GM21526 (cell line): ENCODE measurements around the gene SLC1A2.
"Not testable (repeated sequence)": the region's sequence is repeated elsewhere in the genome, so short reads cannot be mapped to it uniquely, and the experiment has no call there.

ENCODE experiments used
- ATAC-seq: cut with Tn5 transposase; IDR thresholded peaks from one replicate; pipeline ENCODE4 v1.9.1; 2021; ENCODE audit warnings: moderate library complexity; ENCODE audit not compliant: unreplicated experiment, low FRiP score

Gene SLC1A2

DNA sequence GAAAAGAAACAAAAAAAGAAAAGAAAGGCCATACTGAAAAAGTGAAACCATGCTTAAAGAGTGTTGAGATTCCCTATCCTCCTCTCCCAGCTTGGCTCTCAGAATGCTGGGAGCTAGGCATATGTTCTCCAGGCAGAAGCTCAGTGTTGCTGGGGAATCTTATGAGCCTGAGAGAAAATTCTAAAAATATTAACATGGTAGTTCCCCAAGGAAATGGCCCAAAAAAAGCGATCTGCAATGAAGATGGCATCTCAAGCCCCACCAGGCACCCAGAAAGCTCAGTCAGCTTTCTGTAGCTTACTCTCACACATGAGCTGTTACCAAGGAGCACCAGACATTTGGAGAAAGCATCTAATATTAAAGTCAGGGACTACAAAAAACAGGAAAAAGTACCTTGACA, 185.8 kb downstream of the SLC1A2 start:
- no peak for ATAC-seq

DNA sequence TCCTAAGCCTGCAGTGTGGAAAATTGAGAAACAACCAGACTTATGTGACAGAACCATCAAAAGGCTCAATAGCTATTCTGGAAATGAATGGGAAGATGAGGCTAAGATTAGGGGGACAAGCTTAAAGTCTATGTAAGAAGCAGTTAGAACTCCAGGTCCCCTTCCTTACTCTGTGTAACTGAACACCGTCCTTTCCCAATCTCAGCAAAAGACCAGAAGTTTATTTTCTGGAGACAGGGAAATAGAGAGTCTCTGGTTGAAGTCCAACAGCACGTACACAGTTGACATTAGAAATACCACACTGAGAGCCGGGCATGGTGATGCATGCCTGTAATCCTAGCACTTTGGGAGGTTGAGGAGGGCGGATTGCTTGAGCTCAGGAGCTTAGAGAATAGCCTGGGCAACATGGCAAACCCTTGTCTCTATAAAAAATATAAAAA, 186.4 kb downstream of the SLC1A2 start:
- no peak for ATAC-seq

DNA sequence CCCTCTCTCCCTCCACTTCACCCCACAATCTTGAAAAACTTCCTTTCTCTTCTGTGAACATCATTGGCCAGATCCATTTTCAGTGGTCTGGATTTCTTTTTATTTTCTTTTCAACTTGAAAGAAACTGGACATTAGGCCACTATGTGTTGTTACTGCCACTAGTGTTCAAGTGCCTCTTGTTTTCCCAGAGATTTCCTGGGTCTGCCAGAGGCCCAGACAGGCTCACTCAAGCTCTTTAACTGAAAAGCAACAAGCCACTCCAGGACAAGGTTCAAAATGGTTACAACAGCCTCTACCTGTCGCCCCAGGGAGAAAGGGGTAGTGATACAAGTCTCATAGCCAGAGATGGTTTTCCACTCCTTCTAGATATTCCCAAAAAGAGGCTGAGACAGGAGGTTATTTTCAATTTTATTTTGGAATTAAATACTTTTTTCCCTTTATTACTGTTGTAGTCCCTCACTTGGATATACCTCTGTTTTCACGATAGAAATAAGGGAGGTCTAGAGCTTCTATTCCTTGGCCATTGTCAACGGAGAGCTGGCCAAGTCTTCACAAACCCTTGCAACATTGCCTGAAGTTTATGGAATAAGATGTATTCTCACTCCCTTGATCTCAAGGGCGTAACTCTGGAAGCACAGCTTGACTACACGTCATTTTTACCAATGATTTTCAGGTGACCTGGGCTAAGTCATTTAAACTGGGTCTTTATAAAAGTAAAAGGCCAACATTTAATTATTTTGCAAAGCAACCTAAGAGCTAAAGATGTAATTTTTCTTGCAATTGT, 188.1 kb downstream of the SLC1A2 start:
- no peak for ATAC-seq

DNA sequence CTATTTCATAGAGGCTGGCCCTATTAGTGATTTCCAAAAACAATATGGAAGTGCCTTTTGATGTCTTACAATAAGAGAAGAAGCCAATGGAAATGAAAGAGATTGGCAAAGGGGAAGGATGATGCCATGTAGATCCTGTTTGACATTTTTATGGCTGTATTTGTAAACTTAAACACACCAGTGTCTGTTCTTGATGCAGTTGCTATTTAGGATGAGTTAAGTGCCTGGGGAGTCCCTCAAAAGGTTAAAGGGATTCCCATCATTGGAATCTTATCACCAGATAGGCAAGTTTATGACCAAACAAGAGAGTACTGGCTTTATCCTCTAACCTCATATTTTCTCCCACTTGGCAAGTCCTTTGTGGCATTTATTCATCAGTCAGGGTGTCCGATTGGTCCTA, 189.0 kb downstream of the SLC1A2 start:
- ATAC-seq = no peak

DNA sequence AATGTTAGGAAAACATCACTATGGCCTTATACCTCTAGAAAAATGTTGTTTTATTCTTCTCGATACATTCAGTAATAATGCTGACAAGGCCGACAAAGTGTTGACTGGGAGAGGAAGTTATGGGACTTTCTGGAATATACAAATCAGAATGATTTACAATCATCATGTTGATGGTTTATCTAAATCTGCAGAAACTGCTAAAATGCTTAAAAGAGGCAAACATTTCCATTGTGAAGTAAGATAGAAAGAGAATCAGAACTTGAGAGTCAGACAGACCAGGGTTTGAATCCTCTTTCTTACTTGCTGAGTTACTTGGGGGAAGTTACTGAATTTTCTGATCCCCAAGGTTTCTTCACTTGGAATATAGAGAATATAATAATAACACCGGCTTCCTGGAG, 191.0 kb downstream of the SLC1A2 start:
- no peak for ATAC-seq

DNA sequence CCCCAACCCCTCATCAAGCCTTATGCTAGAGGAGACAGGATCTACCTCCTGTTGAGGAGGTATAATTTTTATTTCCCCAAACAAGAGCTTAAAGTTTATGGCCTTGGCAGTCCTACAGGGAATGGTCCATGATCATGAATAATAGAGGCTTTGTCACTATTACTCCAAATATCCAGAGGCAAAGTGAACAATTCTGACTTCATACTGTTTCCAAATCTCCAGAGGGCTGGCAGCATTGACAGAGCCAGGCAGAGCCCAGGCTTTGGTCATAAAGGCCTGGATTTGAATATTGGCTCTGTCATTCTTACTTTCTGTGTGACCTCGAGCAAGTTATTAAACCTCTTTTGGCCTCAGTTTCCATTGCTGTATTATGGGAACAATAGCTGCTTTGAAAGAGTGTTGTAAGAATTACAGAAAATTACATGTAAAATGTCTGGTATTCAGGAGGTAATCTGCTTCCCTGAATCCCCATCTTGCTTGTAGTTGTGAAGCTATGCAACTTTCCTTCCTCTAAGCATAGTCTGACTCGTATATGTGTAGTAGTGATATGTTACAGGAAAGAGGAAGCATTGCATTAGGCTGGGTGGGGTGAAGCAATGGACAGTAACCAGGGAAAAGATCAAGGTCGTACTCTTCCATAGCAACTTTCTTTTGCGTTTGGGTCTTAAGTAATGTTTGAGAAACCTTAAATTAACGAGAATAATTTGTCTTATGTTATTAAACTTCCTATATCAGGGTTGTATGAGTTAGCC, 191.6 kb downstream of the SLC1A2 start:
- no peak for ATAC-seq

DNA sequence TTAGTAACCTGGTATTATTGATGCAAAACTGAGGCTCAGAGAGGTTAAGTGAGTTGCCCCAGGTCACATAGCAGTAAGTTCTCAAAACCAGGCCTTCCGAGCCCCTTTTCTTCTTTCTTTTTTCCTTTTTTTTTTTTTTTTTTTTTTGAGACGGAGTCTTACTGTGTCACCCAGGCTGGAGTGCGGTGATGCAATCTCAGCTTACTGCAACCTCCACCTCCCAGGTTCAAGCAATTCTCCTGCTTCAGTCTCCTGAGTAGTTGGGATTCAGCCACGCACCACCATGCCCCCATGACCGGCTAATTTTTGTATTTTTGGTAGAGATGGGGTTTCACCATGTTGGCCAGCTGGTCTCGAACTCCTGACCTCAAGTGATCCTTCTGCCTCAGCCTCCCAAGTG, 192.6 kb downstream of the SLC1A2 start:
- ATAC-seq = not testable (repeated sequence)

DNA sequence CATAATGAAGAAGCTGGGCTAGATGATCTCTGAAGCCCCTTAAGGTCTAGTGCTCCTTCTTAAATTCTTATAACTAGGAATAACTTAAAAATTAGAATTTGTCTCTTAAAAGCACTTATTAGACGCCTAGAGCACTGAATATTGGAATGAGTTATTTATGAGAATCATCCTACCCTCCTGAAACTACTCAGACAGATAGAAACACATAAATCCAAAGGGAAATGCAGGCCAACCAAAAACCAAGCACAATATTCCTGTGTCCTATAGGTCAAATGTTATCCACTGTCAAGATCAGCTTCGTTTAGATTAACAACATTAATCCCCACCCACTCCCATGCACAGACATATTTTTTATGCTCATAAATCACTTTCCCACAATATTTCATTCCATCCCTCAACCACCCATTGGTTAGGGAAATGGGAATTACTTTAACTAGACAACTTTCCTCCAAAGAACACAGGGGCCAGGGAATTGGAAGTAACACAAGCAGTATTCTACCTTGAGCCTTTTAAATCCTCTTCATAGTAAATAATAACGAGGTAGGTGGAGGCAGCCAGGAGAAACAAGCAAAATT, 193.3 kb downstream of the SLC1A2 start:
- no peak for ATAC-seq

DNA sequence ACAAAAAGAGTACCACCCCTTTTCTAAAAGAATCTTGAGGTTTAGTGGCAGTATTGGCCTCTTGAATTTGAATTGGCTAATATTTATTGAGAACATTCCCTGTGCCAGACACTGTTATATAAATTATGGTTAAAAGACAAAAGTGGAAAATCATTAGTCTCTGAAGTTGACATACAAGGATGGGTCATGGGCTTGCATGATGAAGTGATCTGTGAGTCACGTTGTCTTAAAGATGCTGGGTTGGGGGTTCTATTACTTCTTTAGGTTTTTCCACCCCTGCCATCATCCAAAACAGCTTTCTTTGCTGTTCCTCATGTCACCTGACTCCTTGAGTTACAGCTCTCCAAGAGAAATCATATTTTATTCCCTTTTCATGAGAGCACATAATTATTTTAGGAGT, 195.4 kb downstream of the SLC1A2 start:
- no peak for ATAC-seq

DNA sequence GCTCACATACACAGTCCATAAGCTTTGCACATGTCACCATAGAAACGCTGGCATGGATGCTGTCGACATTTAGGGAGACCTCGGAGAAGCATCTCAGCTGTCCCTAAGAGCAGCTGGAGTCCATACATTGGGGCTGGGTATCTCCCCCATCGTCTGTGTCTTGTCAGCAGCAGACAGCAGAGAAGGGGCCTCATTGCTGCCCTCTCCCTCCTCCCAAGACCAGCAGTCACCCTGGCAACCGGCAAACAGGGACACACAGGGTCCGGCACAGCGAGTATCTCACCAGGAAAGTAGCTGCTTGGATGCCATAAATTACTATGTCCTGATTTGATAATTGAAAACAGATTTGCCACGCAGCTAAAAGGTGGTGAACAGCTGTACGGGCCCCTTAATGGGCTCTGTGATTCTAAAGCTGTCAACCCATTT, 196.0 kb downstream of the SLC1A2 start:
- no peak for ATAC-seq

DNA sequence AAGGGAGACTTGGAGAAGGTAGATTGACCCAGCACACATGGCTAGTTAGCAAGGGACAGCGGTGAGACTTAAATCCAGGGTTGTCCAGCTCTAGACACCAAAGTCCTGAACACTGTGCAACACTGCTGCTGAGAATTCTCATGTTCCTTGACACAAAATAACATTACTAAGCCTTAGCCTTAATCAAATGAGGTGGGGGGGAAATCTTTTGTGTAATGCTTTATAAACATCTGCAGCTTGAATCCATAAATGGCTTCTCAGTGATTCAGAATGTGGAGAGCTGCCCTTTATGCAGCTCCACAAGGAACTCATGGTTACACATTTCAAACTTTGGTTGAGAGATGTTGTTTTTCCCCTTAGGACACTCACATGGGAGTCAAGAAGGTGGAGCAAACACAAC, 200.4 kb downstream of the SLC1A2 start:
- no peak for ATAC-seq

DNA sequence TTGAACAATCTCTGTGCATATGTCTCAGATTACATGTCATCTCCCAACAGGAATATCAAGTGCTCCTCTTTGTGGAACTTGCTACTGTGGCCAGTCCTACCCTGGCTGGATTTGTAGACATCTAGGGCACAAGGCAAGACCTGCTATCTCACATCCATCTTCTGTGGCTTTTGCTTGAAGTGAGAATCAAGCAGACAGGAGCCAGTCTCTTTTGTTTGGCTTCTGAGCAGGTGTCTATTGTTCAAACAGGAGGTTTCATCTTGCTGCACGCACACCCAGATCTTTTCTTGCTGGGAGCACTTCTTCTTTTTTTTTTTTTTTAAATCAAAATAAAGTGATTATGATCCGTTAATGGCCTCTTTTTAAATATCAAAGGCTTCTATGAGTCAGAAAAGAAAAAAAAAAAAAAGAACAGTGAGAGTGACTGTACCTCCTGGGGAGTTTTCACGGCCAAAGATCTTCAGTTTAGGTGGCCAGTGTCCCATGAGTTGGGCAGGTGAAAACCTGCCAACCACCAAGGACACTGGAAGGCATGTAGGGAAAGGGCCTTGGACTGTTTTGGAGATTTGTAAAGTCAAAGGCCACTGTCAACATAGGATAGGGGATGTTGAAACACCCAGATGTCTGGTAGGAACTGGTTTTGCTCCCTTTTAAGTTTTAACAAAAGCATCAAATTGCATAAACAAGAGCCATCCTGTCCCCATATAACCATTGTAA, 202.2 kb downstream of the SLC1A2 start:
- no peak for ATAC-seq

DNA sequence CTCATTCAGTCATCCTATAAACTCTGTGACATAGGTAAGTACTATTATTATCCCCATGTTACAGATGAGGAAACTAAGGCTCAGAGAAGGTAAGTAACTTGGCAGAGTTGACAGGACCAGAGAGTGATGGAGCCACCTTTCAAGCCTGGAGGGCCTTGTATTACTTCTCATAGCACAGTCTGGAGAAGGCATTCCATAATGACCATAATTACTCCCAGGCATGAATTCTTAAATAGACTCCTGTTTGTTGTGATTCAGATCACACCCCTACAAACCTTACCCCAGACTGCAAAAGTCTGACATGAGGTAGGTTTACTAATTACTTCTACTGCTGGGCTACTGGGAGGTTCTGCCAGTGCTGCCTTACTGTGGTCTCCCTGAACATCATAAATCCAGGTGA, 203.4 kb downstream of the SLC1A2 start:
- ATAC-seq = no peak

DNA sequence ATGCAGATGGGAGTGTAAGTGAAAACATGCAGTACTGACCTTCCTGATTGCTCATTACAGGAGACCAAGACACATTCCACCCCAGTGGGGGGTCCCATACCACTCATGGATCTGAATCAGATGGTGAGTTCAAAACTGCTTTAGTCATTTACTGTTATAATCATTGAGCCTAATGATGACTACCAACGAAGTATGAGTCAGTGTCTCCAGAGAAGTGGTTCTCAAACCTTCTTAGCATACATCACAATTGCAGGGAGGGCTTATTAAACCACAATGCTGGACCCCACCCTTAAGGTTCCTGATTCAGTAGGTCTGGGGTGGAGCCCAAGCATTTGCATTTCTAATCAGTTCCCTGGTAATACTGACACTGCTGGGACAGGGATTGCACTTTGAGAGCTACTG, 204.6 kb downstream of the SLC1A2 start:
- no peak for ATAC-seq

DNA sequence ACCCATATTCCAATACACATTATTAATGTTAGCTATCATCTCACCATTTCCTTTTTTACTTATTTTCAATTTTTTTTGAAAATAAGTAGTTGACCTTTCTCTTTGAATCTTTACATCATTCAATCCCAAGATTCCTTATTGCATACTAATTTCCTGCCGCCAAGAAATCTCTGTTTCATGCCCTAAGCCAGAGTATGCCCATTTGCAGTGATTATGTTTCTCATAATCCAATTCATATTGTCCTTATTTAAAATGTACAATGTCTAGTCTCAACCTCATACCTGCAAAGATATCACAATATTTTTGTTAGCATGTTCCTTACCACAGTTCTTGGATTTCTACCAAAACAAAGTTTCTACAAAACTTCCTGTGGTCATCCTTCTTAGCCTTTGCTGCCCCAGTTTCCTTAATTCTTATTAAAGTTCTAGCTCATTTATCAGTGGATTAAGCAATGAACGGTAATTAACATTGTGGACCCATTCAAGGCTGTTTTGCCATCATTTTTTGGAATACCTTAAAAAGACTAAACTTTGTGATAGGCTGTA, 205.1 kb downstream of the SLC1A2 start:
- ATAC-seq = no peak

DNA sequence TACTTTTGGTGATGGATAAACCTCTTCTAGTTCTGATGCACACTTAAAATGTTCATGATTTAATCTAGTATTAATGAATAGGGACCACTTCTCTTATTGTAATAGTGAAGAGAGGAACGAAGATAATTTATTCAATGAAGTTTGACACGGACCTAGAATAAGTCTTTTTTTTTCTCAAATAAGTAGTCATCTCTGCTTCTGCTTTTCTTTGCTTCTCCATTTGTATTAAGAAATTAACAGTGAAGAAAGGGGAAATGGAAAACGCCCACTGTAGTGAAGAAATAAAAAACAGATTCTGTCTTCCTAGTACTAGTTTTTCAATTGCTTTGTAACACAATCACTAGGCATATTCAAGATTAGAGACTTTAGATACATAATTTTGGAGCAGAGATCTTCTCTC, 207.4 kb downstream of the SLC1A2 start:
- no peak for ATAC-seq

DNA sequence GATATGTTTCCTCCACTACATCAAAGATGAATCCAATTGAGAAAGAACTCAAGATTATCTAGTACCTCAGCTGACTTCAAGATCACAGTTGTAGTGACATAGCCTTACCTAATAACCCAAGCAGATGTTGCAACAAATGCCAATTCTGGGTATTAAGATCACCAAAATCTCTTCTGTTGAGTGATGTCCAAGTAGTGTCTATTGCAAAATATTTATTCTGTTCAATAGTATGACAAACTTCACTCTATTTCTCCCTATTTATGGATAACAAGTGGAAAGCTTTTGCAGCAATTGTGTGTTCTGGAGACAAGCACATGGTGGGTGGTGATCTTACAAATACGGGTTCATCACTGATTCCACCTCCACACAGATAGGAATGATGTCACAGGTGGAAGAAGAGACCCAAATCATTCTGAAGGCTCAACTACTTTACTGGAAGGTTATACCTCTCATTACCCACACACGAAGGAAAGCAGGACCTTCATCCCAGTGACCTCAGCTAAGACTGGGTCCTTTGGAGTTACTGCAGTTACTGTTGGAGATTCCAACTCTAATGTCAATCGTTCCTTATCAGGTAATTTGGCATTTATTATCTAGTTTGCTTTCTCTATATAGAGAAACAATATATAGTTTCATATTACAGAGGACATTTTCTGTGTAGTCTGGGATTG, 208.3 kb downstream of the SLC1A2 start:
- ATAC-seq = no peak

DNA sequence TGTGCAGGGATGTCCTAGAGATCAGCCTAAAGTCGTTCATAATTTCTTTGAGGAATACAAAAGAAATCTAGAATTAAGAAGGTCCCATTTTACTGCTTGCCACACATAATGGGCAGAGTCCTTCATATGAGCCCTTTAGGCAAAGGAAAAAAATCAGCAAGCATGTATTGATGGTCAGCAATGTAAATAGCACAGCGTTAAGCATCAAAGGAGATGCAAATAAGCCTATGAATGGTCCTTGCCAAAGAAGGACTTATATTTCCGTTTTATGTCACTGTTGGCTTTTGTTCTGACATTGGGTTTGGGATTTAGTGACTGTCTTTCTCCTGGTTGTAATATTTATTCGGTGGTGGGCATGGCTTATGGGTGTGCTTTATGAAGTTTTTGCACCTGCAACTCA, 210.6 kb downstream of the SLC1A2 start:
- no peak for ATAC-seq

DNA sequence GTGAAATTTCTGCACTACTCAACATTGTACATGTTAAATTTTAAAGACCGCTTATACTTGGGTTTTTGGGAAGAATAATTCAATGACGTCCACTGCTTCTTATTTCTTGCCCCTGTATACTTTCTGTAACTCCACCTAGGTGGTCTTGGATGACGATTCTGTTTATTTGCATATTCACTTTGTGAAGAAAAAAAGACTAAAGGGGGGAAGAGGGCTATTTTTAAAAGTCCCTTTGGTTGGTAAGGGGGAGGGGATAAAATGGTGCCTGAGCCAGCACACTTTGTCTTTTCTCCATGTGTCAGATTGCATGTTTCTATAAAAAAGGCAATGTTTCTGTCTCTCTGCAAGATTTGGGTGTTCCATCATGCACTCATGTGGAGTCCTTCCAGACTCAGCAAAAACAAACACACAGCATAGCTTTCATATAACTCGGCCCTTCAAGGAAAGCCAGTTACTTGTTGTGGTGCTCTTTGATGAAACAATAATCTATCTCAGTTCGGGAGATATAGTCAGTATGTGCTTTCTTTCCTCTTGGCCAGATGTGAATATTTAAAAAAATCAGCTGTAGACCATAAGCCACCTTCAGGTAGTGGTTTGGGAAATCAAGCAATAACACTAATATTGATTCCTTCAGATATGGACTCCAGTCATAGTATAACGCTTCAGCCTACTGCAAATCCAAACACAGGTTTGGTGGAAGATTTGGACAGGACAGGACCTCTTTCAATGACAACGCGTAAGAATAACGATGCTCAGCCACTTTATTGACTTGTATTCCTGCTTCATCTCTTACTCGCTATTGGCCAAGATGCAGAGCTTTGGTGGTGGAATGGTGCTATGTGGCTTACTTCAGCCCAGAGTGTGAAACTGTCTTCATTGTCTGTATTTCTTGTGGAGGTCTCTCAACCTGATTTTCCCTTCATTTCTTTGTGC, 211.6 kb downstream of the SLC1A2 start:
- ATAC-seq = no peak
